GM23338 (cell line): Measurements from ENCODE around the gene RTN4RL1. TPM values are rescaled to one million over a fixed set of nuclear protein-coding genes. Genes with fewer than 3 reads are reported as not detected.

Experiments used
- ATAC-seq: fragments of 200-7000 bp; cut with Tn5 transposase; 3 replicates; pipeline ENCODE4 v1.9.1; 2020
- DNase-seq: peaks from one replicate; pipeline ENCODE4 v3.0.0-alpha.2; 2015; ENCODE audit warnings: low spot score
- H2AFZ ChIP-seq: fragments of 200-600 bp; sonication (generic); 2 replicates; pipeline ENCODE4 v1.8.0; 2016; ENCODE audit warnings: antibody characterized with exemption, mild to moderate bottlenecking, moderate library complexity
- H3F3A ChIP-seq: fragments of 200-600 bp; sonication (generic); replicated peaks from 2 replicates; pipeline ENCODE4 v1.8.0; 2017; ENCODE audit warnings: antibody characterized with exemption, mixed run types, low read depth
- H3K27ac ChIP-seq: fragments of 200-600 bp; sonication (generic); 2 replicates; pipeline ENCODE4 v1.6.1; 2016; ENCODE audit warnings: low read depth
- H3K27me3 ChIP-seq: fragments of 200-600 bp; sonication (generic); 2 replicates; pipeline ENCODE4 v1.8.0; 2016; ENCODE audit warnings: mild to moderate bottlenecking, mixed run types, moderate library complexity; ENCODE audit not compliant: insufficient read depth
- H3K36me3 ChIP-seq: fragments of 200-600 bp; sonication (generic); 2 replicates; pipeline ENCODE4 v1.8.0; 2016; ENCODE audit warnings: mild to moderate bottlenecking; ENCODE audit not compliant: insufficient read depth
- H3K4me1 ChIP-seq: fragments of 200-600 bp; sonication (generic); 2 replicates; pipeline ENCODE4 v1.8.0; 2016; ENCODE audit warnings: mild to moderate bottlenecking, moderate library complexity; ENCODE audit not compliant: insufficient read depth
- H3K4me2 ChIP-seq: fragments of 200-600 bp; sonication (generic); 2 replicates; pipeline ENCODE4 v1.7.1; 2017; ENCODE audit warnings: mixed run types
- H3K4me3 ChIP-seq: fragments of 200-600 bp; sonication (generic); 2 replicates; pipeline ENCODE4 v1.6.1; 2016; ENCODE audit warnings: mixed run types
- H3K79me2 ChIP-seq: fragments of 200-600 bp; sonication (generic); replicated peaks from 2 replicates; pipeline ENCODE4 v1.8.0; 2017; ENCODE audit warnings: mild to moderate bottlenecking; ENCODE audit not compliant: insufficient read depth
- H3K9me2 ChIP-seq: fragments of 200-600 bp; sonication (generic); 2 replicates; pipeline ENCODE4 v1.8.0; 2017; ENCODE audit not compliant: insufficient read depth
- H4K20me1 ChIP-seq: fragments of 200-600 bp; sonication (generic); replicated peaks from 2 replicates; pipeline ENCODE4 v1.8.0; 2017; ENCODE audit warnings: mild to moderate bottlenecking; ENCODE audit not compliant: insufficient read depth
- H3K27ac Mint-ChIP-seq: 2 replicates; pipeline ENCODE4 v1.8.0; 2020; ENCODE audit warnings: inconsistent platforms, mild to moderate bottlenecking, moderate library complexity, mixed read lengths
- H3K27me3 Mint-ChIP-seq: 3 replicates; pipeline ENCODE4 v1.8.0; 2022; ENCODE audit warnings: low read depth, mild to moderate bottlenecking, moderate library complexity, mixed read lengths, inconsistent platforms; ENCODE audit not compliant: insufficient read depth, poor library complexity
- H3K36me3 Mint-ChIP-seq: 3 replicates; pipeline ENCODE4 v1.8.0; 2021; ENCODE audit warnings: low read depth, mild to moderate bottlenecking, inconsistent platforms, moderate library complexity, mixed read lengths
- H3K4me1 Mint-ChIP-seq: 3 replicates; pipeline ENCODE4 v1.8.0; 2020; ENCODE audit warnings: mild to moderate bottlenecking, inconsistent platforms, mixed read lengths
- H3K4me3 Mint-ChIP-seq: 3 replicates; pipeline ENCODE4 v1.8.0; 2021; ENCODE audit warnings: moderate library complexity, mild to moderate bottlenecking, inconsistent platforms, mixed read lengths
- H3K9me3 Mint-ChIP-seq: 3 replicates; pipeline ENCODE4 v1.8.0; 2020; ENCODE audit warnings: moderate library complexity, mild to moderate bottlenecking, inconsistent platforms, mixed read lengths
- CTCF ChIP-seq, 2 experiments: fragments of 200-600 bp in 1 of 2; sonication (generic) in 1 of 2; conservative IDR thresholded peaks; 2 replicates each; pipeline versions ENCODE4 v1.5.1 to v1.6.1; 2016 to 2017; ENCODE audit warnings: antibody characterized with exemption in 2 of 2, low read depth in 2 of 2, mild to moderate bottlenecking in 2 of 2, moderate library complexity in 1 of 2
- JUNB ChIP-seq: IDR thresholded peaks from one replicate; pipeline ENCODE4 v1.6.1; 2016; ENCODE audit warnings: antibody characterized with exemption; ENCODE audit not compliant: unreplicated experiment
- NANOG ChIP-seq: IDR thresholded peaks from 2 replicates; pipeline ENCODE4 v1.6.1; 2016; ENCODE audit warnings: antibody characterized with exemption, borderline replicate concordance
- POLR2AphosphoS5 ChIP-seq: IDR thresholded peaks from 2 replicates; pipeline ENCODE4 v1.6.1; 2016; ENCODE audit warnings: antibody characterized with exemption, low read depth
- STAT1 ChIP-seq: IDR thresholded peaks from one replicate; pipeline ENCODE4 v1.6.1; 2016; ENCODE audit warnings: antibody characterized with exemption; ENCODE audit not compliant: unreplicated experiment
- ZNF114 ChIP-seq: fragments of 250-450 bp; sonication (Bioruptor Pico); IDR thresholded peaks from 2 replicates; pipeline ENCODE4 v1.5.0; 2020; ENCODE audit warnings: mild to moderate bottlenecking, moderate library complexity
- polyA plus RNA-seq: library from polyadenylated mRNA; unstranded; fragments of >200 nt; fragmentation: Nextera tagmentation; extraction: Ambion mirVana; gene quantifications from 2 replicates; pipeline ENCODE4 v1.2.1, GENCODE V29; 2016
- total RNA-seq: library from RNA; depleted of rRNA; stranded (reverse); fragments of >200 nt; shearing (Covaris generic); gene quantifications from 2 replicates; pipeline ENCODE4 v1.2.3, GENCODE V29; 2014
- TF ChIP-seq, protein P1 (sequence below): IDR thresholded peaks from one replicate; pipeline ENCODE4 v1.6.1; 2018; ENCODE audit warnings: antibody characterized with exemption; ENCODE audit not compliant: unreplicated experiment
- TF ChIP-seq, protein P2 (sequence below): IDR thresholded peaks from 2 replicates; pipeline ENCODE4 v1.6.1; 2016; ENCODE audit warnings: antibody characterized with exemption
- TF ChIP-seq, protein P3 (sequence below): fragments of 250-450 bp; sonication (Bioruptor Pico); IDR thresholded peaks from 2 replicates; pipeline ENCODE4 v1.5.0; 2020; ENCODE audit warnings: mild to moderate bottlenecking, moderate library complexity

Gene RTN4RL1
- total and polyA plus RNA-seq, 2 experiments from 2014 or later: 0.17 TPM; not detected in 1

- TF ChIP-seq, protein P1, sequence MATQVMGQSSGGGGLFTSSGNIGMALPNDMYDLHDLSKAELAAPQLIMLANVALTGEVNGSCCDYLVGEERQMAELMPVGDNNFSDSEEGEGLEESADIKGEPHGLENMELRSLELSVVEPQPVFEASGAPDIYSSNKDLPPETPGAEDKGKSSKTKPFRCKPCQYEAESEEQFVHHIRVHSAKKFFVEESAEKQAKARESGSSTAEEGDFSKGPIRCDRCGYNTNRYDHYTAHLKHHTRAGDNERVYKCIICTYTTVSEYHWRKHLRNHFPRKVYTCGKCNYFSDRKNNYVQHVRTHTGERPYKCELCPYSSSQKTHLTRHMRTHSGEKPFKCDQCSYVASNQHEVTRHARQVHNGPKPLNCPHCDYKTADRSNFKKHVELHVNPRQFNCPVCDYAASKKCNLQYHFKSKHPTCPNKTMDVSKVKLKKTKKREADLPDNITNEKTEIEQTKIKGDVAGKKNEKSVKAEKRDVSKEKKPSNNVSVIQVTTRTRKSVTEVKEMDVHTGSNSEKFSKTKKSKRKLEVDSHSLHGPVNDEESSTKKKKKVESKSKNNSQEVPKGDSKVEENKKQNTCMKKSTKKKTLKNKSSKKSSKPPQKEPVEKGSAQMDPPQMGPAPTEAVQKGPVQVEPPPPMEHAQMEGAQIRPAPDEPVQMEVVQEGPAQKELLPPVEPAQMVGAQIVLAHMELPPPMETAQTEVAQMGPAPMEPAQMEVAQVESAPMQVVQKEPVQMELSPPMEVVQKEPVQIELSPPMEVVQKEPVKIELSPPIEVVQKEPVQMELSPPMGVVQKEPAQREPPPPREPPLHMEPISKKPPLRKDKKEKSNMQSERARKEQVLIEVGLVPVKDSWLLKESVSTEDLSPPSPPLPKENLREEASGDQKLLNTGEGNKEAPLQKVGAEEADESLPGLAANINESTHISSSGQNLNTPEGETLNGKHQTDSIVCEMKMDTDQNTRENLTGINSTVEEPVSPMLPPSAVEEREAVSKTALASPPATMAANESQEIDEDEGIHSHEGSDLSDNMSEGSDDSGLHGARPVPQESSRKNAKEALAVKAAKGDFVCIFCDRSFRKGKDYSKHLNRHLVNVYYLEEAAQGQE: no peak
- no peak for TF ChIP-seq POLR2AphosphoS5
- TF ChIP-seq STAT1: no peak
These were observed 126.3 kb downstream of the RTN4RL1 start (continued) for GRCh38 chr17:1898872-1899271.

DNA sequence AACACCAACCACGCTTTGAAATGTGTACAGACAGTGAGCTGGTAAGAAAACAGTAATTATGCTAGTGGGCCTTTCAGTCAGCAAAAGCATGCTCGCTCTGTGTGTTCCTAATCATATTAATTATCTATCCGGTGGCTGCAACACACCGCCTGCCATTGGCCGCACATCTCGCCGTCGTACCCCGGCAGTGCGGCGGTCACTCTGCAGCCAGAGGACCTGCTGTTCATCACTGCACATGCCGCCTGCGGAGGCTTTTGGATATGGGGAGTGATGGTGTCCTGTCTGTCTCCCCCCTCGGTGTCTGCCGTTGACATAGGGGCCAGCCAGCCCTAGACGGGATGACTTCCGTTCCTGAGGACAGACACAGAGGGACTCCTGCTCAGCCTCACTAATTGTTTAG lies 126.8 kb downstream of the RTN4RL1 start:
- no peak for DNase-seq
- H3K9me3 Mint-ChIP-seq: no peaks in the 10 kb centered on the region; the same call in 2 of the 3 replicates
- H3K4me3 Mint-ChIP-seq: no peak overlapping the region
- no peaks in the 10 kb centered on the region for H3K9me2 ChIP-seq
- no peak overlapping the region for H3K4me3 ChIP-seq
- peaks cover 4% of the 10 kb centered on the region for H4K20me1 ChIP-seq
- H3K27me3 ChIP-seq: no peaks in the 10 kb centered on the region
- H3K27ac Mint-ChIP-seq: no peak overlapping the region
- H3K27me3 Mint-ChIP-seq: no peaks in the 10 kb centered on the region
- peaks cover 57% of the 10 kb centered on the region for H3K36me3 Mint-ChIP-seq
- H2AFZ ChIP-seq: no peak overlapping the region
- no peak overlapping the region for H3K4me2 ChIP-seq
- no peaks in the 10 kb centered on the region for H3K4me1 Mint-ChIP-seq
- no peak overlapping the region for H3K27ac ChIP-seq
- H3K4me1 ChIP-seq: no peaks in the 10 kb centered on the region
- no peak for ATAC-seq
- H3F3A ChIP-seq: no peaks in the 10 kb centered on the region
- H3K36me3 ChIP-seq: no peaks in the 10 kb centered on the region
- H3K79me2 ChIP-seq: no peaks in the 10 kb centered on the region
- TF ChIP-seq, protein P2, sequence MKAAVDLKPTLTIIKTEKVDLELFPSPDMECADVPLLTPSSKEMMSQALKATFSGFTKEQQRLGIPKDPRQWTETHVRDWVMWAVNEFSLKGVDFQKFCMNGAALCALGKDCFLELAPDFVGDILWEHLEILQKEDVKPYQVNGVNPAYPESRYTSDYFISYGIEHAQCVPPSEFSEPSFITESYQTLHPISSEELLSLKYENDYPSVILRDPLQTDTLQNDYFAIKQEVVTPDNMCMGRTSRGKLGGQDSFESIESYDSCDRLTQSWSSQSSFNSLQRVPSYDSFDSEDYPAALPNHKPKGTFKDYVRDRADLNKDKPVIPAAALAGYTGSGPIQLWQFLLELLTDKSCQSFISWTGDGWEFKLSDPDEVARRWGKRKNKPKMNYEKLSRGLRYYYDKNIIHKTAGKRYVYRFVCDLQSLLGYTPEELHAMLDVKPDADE: no peak
- TF ChIP-seq ZNF114 (CRISPR knock-in tag) (no peak), STAT1 (no peak), JUNB (no peak), NANOG (no peak), CTCF (conservative IDR thresholded peaks at IDR 0.05; ENCODE audit: low read depth in 2 of 2) (no peak)
- TF ChIP-seq, protein P3, sequence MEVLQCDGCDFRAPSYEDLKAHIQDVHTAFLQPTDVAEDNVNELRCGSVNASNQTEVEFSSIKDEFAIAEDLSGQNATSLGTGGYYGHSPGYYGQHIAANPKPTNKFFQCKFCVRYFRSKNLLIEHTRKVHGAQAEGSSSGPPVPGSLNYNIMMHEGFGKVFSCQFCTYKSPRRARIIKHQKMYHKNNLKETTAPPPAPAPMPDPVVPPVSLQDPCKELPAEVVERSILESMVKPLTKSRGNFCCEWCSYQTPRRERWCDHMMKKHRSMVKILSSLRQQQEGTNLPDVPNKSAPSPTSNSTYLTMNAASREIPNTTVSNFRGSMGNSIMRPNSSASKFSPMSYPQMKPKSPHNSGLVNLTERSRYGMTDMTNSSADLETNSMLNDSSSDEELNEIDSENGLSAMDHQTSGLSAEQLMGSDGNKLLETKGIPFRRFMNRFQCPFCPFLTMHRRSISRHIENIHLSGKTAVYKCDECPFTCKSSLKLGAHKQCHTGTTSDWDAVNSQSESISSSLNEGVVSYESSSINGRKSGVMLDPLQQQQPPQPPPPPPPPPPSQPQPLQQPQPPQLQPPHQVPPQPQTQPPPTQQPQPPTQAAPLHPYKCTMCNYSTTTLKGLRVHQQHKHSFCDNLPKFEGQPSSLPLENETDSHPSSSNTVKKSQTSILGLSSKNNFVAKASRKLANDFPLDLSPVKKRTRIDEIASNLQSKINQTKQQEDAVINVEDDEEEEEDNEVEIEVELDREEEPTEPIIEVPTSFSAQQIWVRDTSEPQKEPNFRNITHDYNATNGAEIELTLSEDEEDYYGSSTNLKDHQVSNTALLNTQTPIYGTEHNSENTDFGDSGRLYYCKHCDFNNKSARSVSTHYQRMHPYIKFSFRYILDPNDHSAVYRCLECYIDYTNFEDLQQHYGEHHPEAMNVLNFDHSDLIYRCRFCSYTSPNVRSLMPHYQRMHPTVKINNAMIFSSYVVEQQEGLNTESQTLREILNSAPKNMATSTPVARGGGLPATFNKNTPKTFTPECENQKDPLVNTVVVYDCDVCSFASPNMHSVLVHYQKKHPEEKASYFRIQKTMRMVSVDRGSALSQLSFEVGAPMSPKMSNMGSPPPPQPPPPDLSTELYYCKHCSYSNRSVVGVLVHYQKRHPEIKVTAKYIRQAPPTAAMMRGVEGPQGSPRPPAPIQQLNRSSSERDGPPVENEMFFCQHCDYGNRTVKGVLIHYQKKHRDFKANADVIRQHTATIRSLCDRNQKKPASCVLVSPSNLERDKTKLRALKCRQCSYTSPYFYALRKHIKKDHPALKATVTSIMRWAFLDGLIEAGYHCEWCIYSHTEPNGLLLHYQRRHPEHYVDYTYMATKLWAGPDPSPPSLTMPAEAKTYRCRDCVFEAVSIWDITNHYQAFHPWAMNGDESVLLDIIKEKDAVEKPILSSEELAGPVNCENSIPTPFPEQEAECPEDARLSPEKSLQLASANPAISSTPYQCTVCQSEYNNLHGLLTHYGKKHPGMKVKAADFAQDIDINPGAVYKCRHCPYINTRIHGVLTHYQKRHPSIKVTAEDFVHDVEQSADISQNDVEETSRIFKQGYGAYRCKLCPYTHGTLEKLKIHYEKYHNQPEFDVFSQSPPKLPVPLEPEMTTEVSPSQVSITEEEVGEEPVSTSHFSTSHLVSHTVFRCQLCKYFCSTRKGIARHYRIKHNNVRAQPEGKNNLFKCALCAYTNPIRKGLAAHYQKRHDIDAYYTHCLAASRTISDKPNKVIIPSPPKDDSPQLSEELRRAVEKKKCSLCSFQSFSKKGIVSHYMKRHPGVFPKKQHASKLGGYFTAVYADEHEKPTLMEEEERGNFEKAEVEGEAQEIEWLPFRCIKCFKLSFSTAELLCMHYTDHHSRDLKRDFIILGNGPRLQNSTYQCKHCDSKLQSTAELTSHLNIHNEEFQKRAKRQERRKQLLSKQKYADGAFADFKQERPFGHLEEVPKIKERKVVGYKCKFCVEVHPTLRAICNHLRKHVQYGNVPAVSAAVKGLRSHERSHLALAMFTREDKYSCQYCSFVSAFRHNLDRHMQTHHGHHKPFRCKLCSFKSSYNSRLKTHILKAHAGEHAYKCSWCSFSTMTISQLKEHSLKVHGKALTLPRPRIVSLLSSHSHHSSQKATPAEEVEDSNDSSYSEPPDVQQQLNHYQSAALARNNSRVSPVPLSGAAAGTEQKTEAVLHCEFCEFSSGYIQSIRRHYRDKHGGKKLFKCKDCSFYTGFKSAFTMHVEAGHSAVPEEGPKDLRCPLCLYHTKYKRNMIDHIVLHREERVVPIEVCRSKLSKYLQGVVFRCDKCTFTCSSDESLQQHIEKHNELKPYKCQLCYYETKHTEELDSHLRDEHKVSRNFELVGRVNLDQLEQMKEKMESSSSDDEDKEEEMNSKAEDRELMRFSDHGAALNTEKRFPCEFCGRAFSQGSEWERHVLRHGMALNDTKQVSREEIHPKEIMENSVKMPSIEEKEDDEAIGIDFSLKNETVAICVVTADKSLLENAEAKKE (CRISPR knock-in tag): no peak
- TF ChIP-seq, protein P1: no peak
